Measurements from ENCODE around the gene AIF1L.
A peak's percentile ranks its signal among the peaks of the same experiment; 100 is the strongest.

AIF1L gene

DNA sequence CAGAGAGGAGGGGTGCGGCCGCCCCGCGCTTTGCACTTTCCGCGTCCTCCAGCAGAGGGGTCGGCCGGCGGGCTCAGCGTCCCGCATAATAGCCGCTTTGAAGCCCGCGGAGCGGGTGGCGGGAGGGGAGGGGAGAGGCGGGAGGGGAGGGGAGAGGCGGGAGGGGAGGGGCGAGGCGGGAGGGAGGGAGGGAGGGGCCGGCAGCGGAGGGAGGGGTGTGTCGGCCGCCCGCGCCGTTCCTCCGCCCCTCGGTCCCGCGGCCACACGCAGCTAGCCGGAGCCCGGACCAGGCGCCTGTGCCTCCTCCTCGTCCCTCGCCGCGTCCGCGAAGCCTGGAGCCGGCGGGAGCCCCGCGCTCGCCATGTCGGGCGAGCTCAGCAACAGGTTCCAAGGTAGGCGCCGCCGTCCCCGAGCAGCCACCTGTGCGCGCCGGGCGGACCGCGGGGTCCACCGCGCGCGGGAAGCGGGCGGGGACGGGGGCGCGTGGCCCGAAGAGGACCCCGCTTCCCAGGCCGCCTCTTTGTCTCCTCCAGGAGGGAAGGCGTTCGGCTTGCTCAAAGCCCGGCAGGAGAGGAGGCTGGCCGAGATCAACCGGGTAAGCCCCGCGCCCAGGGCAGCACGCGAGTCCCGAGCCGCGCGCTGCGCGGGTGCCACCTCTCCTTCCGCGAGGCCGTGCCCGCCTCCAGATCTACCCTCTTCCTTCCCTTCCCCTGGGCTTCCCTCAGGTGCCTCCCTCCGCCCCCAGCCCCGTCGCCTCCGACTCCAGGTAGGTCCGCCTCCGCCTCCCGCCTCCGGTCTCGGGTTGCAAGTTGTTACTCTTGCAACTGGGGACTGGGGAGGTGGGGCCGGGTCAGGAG, at the start of gene AIF1L:
Gene AIF1L (plus strand): TSS at position 263 of the 857 bp plus-strand sequence. CDS start 99 bp downstream, at position 362.
- TF ChIP-seq, protein P1, sequence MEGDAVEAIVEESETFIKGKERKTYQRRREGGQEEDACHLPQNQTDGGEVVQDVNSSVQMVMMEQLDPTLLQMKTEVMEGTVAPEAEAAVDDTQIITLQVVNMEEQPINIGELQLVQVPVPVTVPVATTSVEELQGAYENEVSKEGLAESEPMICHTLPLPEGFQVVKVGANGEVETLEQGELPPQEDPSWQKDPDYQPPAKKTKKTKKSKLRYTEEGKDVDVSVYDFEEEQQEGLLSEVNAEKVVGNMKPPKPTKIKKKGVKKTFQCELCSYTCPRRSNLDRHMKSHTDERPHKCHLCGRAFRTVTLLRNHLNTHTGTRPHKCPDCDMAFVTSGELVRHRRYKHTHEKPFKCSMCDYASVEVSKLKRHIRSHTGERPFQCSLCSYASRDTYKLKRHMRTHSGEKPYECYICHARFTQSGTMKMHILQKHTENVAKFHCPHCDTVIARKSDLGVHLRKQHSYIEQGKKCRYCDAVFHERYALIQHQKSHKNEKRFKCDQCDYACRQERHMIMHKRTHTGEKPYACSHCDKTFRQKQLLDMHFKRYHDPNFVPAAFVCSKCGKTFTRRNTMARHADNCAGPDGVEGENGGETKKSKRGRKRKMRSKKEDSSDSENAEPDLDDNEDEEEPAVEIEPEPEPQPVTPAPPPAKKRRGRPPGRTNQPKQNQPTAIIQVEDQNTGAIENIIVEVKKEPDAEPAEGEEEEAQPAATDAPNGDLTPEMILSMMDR (IDR thresholded peaks at IDR 0.05; ENCODE audit: low read depth, low read length), result no peak
- peak within 1 kb of the TSS; percentile 17; the same call in 1 of the 2 replicates for H3K4me3 ChIP-seq (ENCODE audit: low read depth, low read length)

DNA sequence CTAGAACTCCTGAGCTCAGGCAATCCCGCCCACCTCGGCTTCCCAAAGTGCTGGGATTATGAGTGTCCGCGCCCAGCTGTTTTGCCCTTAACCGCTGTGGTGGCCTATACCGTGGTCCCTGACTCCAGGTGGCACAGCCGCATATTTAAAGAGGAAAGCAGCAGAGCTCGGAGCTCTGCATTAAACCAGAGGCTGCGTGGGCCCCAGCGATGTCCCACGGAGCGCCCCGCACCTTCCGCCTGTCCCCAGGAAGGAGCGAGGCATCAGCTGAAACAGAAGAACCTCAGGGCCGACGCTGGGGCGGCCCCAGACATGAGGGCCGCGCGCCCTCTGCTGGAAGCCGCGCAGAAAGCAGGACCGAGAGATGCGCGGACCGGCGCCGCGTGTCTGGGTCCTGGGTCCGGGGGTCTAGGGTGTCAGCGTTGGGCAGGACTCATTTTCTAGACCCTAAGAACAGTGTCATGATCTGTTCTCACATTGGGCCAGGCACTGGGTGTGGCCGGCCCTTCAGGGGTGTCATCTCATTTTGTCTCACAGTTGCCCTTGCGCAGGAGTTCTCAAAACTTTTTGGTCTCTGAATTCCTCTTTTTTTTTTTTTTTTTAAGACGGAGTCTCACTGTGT, 49.6 kb upstream of the AIF1L start:
- TF ChIP-seq, protein P1 (IDR thresholded peaks at IDR 0.05; ENCODE audit: low read depth, low read length), result peak; percentile 96
- H3K4me3 ChIP-seq (ENCODE audit: low read depth, low read length), result no peak overlapping the region

DNA sequence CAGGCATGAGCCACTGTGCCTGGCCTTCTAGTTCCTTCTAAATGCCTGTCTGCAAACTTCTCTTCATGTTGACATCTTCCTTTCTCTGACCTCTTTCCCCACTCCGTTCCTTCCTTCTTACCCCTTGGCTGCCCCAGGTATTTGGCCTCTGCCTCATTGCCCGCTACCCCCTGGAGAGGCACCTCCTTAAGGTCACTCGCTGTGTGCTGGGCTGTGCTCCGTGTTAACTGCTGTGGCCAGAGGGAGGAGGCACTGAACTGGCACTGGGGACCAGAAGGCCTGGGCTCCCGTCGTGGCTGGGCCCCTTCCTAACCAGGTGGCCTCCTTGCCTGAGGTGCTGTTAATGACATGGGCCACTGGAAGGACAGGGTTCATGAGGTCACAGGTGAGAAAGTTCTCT, 48.0 kb upstream of the AIF1L start:
- H3K4me3 ChIP-seq (ENCODE audit: low read depth, low read length), result no peak overlapping the region
- TF ChIP-seq, protein P1 (IDR thresholded peaks at IDR 0.05; ENCODE audit: low read depth, low read length), result no peak

DNA sequence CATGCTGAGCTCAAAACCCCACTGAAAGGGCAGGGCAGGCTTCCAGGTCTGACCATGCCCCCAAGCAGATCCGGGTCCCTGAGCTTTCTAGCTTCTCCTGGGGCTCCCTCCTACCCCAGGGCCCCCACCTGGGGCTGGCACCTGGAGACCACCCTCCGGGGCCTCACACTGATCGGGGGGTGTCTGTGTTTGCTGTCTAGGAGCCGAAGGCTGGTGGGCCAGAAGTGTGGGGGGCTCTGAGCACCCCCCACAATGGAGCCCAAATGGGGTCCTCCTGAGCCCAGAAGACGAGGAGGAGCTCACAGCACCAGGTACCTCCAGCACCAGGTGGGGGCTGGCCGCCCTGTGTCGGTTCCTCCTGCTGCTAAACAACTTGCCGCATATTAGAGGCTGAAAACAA, 47.5 kb upstream of the AIF1L start:
- TF ChIP-seq, protein P1 (IDR thresholded peaks at IDR 0.05; ENCODE audit: low read depth, low read length), result no peak
- no peak overlapping the region for H3K4me3 ChIP-seq (ENCODE audit: low read depth, low read length)

DNA sequence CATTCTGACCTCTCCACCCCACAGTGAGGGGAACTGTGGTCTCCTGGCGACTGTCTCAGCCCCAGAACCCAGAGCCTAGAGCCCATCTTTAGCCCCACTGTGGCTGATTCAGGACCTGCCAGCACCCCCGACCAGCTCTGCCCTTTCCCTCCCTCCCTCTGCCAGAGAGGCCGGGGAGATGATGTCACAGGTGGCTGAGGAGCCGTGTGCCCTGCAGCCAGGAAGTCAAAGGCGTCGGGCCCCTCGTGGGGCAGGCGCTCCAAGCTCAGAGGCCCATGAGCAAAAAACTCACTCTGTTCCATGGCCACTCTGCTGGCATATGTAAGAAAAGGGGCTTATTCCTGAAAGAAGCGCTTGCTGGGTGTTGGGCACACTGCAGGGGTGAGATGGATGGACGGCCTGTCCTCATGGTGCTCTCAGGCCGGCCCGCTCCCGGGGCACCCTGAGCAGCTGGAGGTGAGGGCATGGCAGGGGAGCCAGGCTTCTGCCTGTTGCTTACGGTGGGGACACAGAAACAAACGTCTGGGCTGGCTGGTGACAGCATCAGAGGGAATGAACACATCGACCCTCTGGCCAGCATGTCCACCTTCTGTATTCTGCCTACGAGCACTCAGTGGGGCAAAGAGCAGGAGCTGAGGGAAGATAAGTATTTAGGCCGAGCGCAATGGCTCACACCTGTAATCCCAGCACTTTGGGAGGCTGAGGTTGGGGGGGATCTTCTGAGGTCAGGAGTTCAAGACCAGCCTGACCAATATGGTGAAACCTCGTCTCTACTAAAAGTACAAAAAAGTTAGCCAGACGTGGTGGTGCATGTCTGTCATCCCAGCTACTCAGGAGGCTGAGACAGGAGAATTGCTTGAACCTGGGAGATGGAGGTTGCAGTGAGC, 46.3 kb upstream of the AIF1L start:
- TF ChIP-seq, protein P1 (IDR thresholded peaks at IDR 0.05; ENCODE audit: low read depth, low read length), result no peak
- no peak overlapping the region for H3K4me3 ChIP-seq (ENCODE audit: low read depth, low read length)

DNA sequence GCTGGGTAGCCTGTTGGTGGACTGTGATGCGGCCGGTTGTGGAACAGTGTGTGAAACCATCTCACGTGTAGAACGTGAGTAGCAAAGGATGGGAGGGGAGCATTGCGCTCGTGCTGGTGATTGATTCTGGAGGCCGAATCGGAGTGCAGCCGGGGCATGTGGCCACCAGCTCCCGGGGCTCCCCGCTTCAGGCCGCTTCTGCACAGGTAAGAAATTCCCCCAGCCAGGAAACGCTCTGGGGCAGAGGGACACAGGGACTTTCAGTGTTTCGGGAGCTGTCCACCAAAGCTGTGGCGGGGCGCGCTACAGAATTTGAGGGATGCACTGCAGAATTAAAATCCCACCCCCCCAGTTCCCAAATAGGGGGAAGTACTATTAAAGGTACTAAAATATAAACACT, 45.5 kb upstream of the AIF1L start:
- TF ChIP-seq, protein P1 (IDR thresholded peaks at IDR 0.05; ENCODE audit: low read depth, low read length), result no peak
- H3K4me3 ChIP-seq (ENCODE audit: low read depth, low read length), result no peak overlapping the region
